GM12878 (cell line): ENCODE measurements around the gene LRRC23. TPM values are rescaled to one million over a fixed set of nuclear protein-coding genes. Genes with fewer than 3 reads are reported as not detected.
A peak's percentile ranks its signal among the peaks of the same experiment; 100 is the strongest.

Experiments used
- BMI1 ChIP-seq: fragments of 450-650 bp; IDR thresholded peaks from 2 replicates; pipeline ENCODE4 v1.6.1; 2016; ENCODE audit warnings: mild to moderate bottlenecking, moderate library complexity, borderline replicate concordance
- CEBPB ChIP-seq, 2 experiments: fragments of 150-350 bp in 1 of 2; IDR thresholded peaks; 2 replicates each; pipeline ENCODE4 v1.6.1; 2012 to 2014; ENCODE audit warnings: low read depth in 2 of 2, low read length in 2 of 2, borderline replicate concordance in 1 of 2, inconsistent platforms in 1 of 2
- CHD2 ChIP-seq: IDR thresholded peaks from 2 replicates; pipeline ENCODE4 v1.6.1; 2011; ENCODE audit warnings: low read depth, low read length, improper control_type of control experiment, borderline replicate concordance
- CUX1 ChIP-seq: IDR thresholded peaks from 2 replicates; pipeline ENCODE4 v1.6.1; 2012; ENCODE audit warnings: improper control_type of control experiment, low read depth, low read length; ENCODE audit not compliant: insufficient replicate concordance
- E2F4 ChIP-seq: IDR thresholded peaks from 2 replicates; pipeline ENCODE4 v1.6.1; 2012; ENCODE audit warnings: low read depth, low read length, improper control_type of control experiment
- GABPA ChIP-seq: IDR thresholded peaks from 2 replicates; pipeline ENCODE4 v1.6.1; 2014; ENCODE audit warnings: antibody characterized with exemption, low read depth, mild to moderate bottlenecking, inconsistent platforms
- MLLT1 ChIP-seq: fragments of 450-650 bp; IDR thresholded peaks from 2 replicates; pipeline ENCODE4 v1.6.1; 2016; ENCODE audit warnings: mild to moderate bottlenecking
- NR2C1 ChIP-seq: fragments of 450-650 bp; IDR thresholded peaks from 2 replicates; pipeline ENCODE4 v1.6.1; 2017; ENCODE audit warnings: antibody characterized with exemption, mild to moderate bottlenecking, moderate library complexity
- PML ChIP-seq: IDR thresholded peaks from 2 replicates; pipeline ENCODE4 v1.6.1; 2012; ENCODE audit warnings: low read length, inconsistent platforms
- PRDM15 ChIP-seq: fragments of 450-650 bp; formaldehyde crosslinking; IDR thresholded peaks from 2 replicates; pipeline ENCODE4 v1.4.0; 2020; ENCODE audit warnings: mild to moderate bottlenecking, moderate library complexity
- SIX5 ChIP-seq: IDR thresholded peaks from 2 replicates; pipeline ENCODE4 v1.6.1; 2011; ENCODE audit warnings: mild to moderate bottlenecking, low read depth, low read length, moderate library complexity; ENCODE audit not compliant: severe bottlenecking
- SMARCA5 ChIP-seq: fragments of 450-650 bp; IDR thresholded peaks from 2 replicates; pipeline ENCODE4 v1.6.1; 2017; ENCODE audit warnings: mild to moderate bottlenecking
- SREBF2 ChIP-seq: IDR thresholded peaks from 2 replicates; pipeline ENCODE4 v1.6.1; 2012; ENCODE audit warnings: mild to moderate bottlenecking, low read length
- TCF12 ChIP-seq: IDR thresholded peaks from 2 replicates; pipeline ENCODE4 v1.6.1; 2011; ENCODE audit warnings: low read depth, mild to moderate bottlenecking, low read length
- TCF7 ChIP-seq: IDR thresholded peaks from 2 replicates; pipeline ENCODE4 v1.6.1; 2014; ENCODE audit warnings: antibody characterized with exemption, borderline replicate concordance
- ZSCAN29 ChIP-seq: fragments of 450-650 bp; IDR thresholded peaks from 2 replicates; pipeline ENCODE4 v1.6.1; 2017; ENCODE audit warnings: mild to moderate bottlenecking, moderate library complexity
- polyA plus RNA-seq, 11 experiments: library from polyadenylated mRNA; depleted of rRNA in 4 of 11; unstranded in 6 of 11; stranded (reverse) in 5 of 11; fragments of >200 nt; fragmentation: Nextera tagmentation in 4 of 11; fragmentation: Illumina TruSeq in 1 of 11; extraction: Ambion mirVana in 4 of 11; extraction: Trizol in 1 of 11; gene quantifications; 1 replicate in 1 of 11; 2 replicates in 10 of 11; pipeline versions ENCODE4 v1.2.1 to v1.2.3, GENCODE V29; 2011 to 2016; ENCODE audit warnings: inconsistent platforms in 2 of 11, missing spikeins in 2 of 11, low read depth in 1 of 11
- total RNA-seq, 4 experiments: library from RNA; depleted of rRNA in 3 of 4; stranded (reverse); fragments of >200 nt in 3 of 4; fragmentation: Illumina TruSeq in 1 of 4; extraction: Trizol in 1 of 4; gene quantifications; 2 replicates each; pipeline versions ENCODE4 v1.2.1 to v1.2.3, GENCODE V29; 2013 to 2021

The LRRC23 gene
- total and polyA plus RNA-seq, 10 of the 15 experiments (the other 5 are each of a cell fraction or from before 2014, with no cell fraction given): 1.4 to 6.9 (median 3.4) TPM

- TF ChIP-seq PRDM15 (CRISPR knock-in tag) (no peak), CEBPB (IDR thresholded peaks at IDR 0.05; ENCODE audit: borderline replicate concordance in 1 of 2, low read depth in 2 of 2, low read length in 2 of 2) (no peak), SREBF2 (no peak), CUX1 (no peak), ZSCAN29 (no peak), CHD2 (no peak), SMARCA5 (no peak), BMI1 (no peak), TCF7 (no peak), E2F4 (no peak), NR2C1 (no peak), PML (no peak), MLLT1 (no peak), TCF12 (no peak), GABPA (no peak), SIX5 (peak; percentile 3)
Measured at GRCh38 chr12:6961278-6961694, 56.7 kb downstream of the LRRC23 start (continued).
